Calu3 (cell line): ENCODE data around the gene ARR3. TPM values are rescaled to one million over a fixed set of nuclear protein-coding genes. Genes with fewer than 3 reads are reported as not detected.
A peak's percentile ranks its signal among the peaks of the same experiment; 100 is the strongest.

Source experiments
- BruUV-seq: library from RNA; stranded (reverse); fragments of 400-500 nt; replicated peaks from 2 replicates; lab custom pipeline; 2021; lab: Mats Ljungman, UMichigan
- CTCF ChIA-PET: fragments of 300-600 bp; sonication (Branson Sonifier 250); formaldehyde crosslinking; loops from one replicate; lab custom pipeline; 2022; ENCODE audit warnings: antibody characterized with exemption; lab: Charles Lee
- DNase-seq: peaks from one replicate; pipeline ENCODE4 v3.0.0; 2022
- H3K27ac Mint-ChIP-seq: one replicate; pipeline ENCODE4 v1.8.0; 2022; ENCODE audit warnings: mixed read lengths; ENCODE audit not compliant: unreplicated experiment
- H3K27me3 Mint-ChIP-seq: one replicate; pipeline ENCODE4 v1.8.0; 2022; ENCODE audit warnings: mixed read lengths; ENCODE audit not compliant: unreplicated experiment
- H3K36me3 Mint-ChIP-seq: one replicate; pipeline ENCODE4 v1.8.0; 2022; ENCODE audit warnings: mild to moderate bottlenecking, moderate library complexity, mixed read lengths; ENCODE audit not compliant: insufficient read depth, unreplicated experiment
- H3K4me1 Mint-ChIP-seq: one replicate; pipeline ENCODE4 v1.8.0; 2022; ENCODE audit warnings: mild to moderate bottlenecking, low read depth, mixed read lengths; ENCODE audit not compliant: unreplicated experiment
- H3K4me3 Mint-ChIP-seq: one replicate; pipeline ENCODE4 v1.8.0; 2022; ENCODE audit warnings: mild to moderate bottlenecking, low read depth, moderate library complexity, mixed read lengths; ENCODE audit not compliant: unreplicated experiment
- H3K9me3 Mint-ChIP-seq: one replicate; pipeline ENCODE4 v1.8.0; 2022; ENCODE audit warnings: low read depth, mixed read lengths; ENCODE audit not compliant: unreplicated experiment
- CTCF ChIP-seq: fragments of 200-600 bp; IDR thresholded peaks from one replicate; pipeline ENCODE4 v1.8.0; 2022; ENCODE audit warnings: antibody characterized with exemption; ENCODE audit not compliant: unreplicated experiment
- intact Hi-C: fragments of 100-400 bp; cut with micrococcal nuclease; formaldehyde crosslinking; loops from one replicate; pipeline ENCODE4 v1.10.0; 2022; ENCODE audit not compliant: unreplicated experiment
- total RNA-seq: library from RNA; stranded (reverse); gene quantifications from 2 replicates; pipeline ENCODE4 v1.2.3, GENCODE V29; 2022

ARR3 gene
- total RNA-seq, 1 experiment from 2014 or later = not detected

DNA sequence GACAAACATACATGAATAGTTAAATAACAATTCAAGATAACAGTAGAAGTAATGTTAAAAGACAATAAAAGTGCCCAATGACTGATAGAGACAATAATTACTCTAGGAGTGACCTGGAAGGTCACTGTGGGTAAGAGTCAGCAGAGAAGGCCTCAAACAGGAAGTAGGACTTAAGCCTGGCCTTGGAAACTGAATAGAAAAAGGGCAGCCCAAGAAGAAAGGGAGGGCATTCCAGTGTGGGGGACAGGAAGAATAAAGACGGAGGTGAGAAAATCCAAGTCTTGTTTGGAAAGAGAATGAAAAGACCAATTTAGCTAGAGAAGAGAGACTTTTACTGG, 14.1 kb upstream of the ARR3 start:
- TF ChIP-seq CTCF = no peak
- Mint-ChIP-seq H3K4me3 (no peak overlapping the region), H3K4me1 (peaks cover 44% of the 10 kb centered on the region), H3K27ac (peak overlapping the region; percentile 43), H3K36me3 (no peaks in the 10 kb centered on the region), H3K27me3 (no peaks in the 10 kb centered on the region), H3K9me3 (peaks cover 2% of the 10 kb centered on the region)
- CTCF ChIA-PET = no interaction called here
- intact Hi-C loops = no loop called here
- DNase-seq = no peak
- no TSS peak for BruUV-seq

GRCh38 chrX:70254909-70255308, 13.2 kb upstream of the ARR3 start:
- H3K9me3 Mint-ChIP-seq = peaks cover 2% of the 10 kb centered on the region
- DNase-seq = peak; percentile 5
- intact Hi-C loops = no loop called here
- peak overlapping the region; percentile 43 for H3K27ac Mint-ChIP-seq
- CTCF ChIA-PET = no interaction called here
- no peak for TF ChIP-seq CTCF
- H3K27me3 Mint-ChIP-seq = no peaks in the 10 kb centered on the region
- no TSS peak for BruUV-seq
- H3K4me3 Mint-ChIP-seq = no peak overlapping the region
- peaks cover 44% of the 10 kb centered on the region for H3K4me1 Mint-ChIP-seq
- no peaks in the 10 kb centered on the region for H3K36me3 Mint-ChIP-seq

GRCh38 chrX:70255452-70255851, 12.7 kb upstream of the ARR3 start:
- Mint-ChIP-seq H3K27ac (peak overlapping the region; percentile 43), H3K36me3 (no peaks in the 10 kb centered on the region), H3K27me3 (no peaks in the 10 kb centered on the region), H3K4me1 (peaks cover 44% of the 10 kb centered on the region), H3K4me3 (no peak overlapping the region), H3K9me3 (peaks cover 2% of the 10 kb centered on the region)
- no peak for TF ChIP-seq CTCF
- intact Hi-C loops = no loop called here
- CTCF ChIA-PET = no interaction called here
- no peak for DNase-seq
- BruUV-seq = no TSS peak

DNA sequence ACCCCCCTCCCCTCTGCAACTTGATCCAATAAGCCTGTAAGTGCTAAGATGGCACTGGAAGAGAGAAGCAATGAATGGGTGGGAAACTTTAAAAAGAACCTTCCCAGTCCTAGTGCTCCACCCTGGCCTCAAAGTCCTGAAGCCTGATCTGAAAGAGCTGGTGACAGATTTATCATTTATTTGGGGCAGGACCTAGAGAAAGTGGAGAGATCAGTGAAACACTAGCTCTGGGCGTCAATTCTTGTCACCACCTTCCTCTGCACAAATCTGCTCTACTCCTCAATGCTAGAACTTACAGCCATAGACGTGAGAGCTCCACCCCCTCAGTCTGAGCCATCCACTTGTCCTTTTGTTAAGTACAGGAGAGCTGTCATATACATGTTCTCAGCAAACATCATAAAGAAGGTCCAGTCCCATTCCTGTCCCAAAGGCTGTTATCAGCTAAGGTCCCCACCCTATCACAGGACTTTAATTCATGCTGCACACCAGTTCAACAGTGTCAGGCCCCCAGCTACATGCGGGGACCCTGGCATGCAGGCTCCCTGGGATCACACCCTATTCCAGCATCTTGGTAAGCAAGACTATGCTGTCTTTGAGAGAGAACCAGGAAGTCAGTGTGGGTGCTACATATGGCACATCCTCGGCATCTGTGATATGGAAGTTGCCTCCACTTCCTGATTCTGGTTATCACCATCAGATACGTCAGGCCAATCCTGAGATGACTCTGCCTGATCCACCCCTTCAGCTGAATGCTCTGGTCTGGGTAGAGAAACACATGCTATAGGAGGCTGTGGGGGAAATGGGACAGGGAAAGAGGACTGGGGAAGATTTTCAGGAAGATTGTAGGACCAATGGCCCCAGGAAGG, 10.5 kb upstream of the ARR3 start:
- intact Hi-C loops = no loop called here
- CTCF ChIA-PET = no interaction called here
- Mint-ChIP-seq H3K27me3 (no peaks in the 10 kb centered on the region), H3K36me3 (no peaks in the 10 kb centered on the region), H3K4me1 (peaks cover 41% of the 10 kb centered on the region), H3K4me3 (no peak overlapping the region), H3K27ac (no peak overlapping the region), H3K9me3 (peaks cover 2% of the 10 kb centered on the region)
- DNase-seq = no peak
- no TSS peak for BruUV-seq
- TF ChIP-seq CTCF = no peak
